Effector CD4-positive, alpha-beta T cell (primary cell): ENCODE data around the gene PARM1.
"Not testable (repeated sequence)": the region's sequence is repeated elsewhere in the genome, so short reads cannot be mapped to it uniquely, and the experiment has no call there.

Experiments used
- DNase-seq: peaks from one replicate; pipeline ENCODE4 v3.0.0-alpha.2; 2020

PARM1 gene

GRCh38 chr4:74994436-74994835 lies 61.5 kb downstream of the PARM1 start:
- not testable (repeated sequence) for DNase-seq

- no peak for DNase-seq
Observed at GRCh38 chr4:74996996-74997395, 64.1 kb downstream of the PARM1 start.

DNA sequence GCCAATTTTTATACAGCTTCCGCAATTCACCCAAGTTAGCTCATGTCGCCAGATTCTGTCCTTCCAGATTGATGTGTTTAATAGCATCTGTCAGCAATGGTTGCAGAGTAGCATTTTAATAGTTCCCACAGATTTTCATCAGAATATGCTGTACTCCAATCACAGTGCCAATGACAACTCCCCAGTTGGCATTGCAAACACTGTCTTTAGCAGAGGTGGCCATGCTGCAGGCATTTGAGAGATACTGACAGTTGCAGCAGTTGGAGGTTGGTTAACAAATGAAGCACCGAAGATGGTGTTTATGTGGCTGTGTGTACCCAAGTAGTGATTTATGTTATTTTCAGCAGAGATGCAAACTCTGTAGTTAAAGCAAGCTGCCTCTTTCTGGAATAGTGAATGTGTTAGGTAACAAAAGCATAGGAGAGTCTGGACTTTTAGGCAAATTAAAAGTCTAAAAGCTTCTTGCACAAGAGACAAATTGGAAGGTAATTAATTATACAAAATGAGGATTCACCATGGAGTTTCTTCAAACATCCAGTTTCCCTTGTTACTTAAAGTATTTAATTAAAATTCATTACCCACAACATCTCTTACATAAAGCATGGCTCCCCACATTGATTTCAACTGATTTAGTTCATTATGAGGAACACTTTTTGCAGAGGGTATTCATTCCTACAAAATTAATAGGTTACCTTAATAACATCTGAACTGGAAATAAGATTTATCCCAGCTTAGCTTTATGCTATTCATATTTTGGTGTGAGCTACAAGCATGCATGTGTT lies 65.2 kb downstream of the PARM1 start:
- DNase-seq = no peak

DNA sequence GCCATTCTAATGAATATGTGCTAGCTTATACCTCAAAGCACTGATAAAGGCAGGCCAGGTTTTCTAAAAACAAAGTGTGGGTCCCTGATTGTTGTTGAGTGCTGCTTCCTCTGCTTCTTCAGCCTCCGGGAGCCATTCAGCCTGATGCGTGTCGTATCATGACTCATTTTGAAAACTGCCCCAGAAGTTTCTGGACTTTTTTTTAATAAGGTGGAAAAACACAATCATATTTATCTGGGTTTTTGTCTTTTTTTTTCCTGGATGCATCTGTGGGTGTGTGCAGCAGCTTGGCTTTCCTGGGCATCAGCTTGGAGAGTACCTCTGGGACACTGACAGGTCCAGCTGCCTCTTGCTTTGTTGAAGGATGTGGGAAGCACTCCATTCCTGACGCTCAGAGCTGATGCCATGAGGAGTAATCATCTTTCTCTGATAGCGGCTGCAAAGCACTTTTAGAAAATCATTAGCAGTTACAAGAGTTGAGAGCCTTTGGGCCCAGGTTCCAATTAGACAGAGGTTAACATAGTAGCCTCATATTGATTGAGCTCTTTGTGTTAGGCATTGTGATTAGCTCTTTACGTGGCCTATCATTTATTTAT lies 66.9 kb downstream of the PARM1 start:
- no peak for DNase-seq

GRCh38 chr4:75001871-75002270 lies 69.0 kb downstream of the PARM1 start:
- no peak for DNase-seq

- no peak for DNase-seq
Observed at GRCh38 chr4:75002381-75002780, 69.5 kb downstream of the PARM1 start.

DNA sequence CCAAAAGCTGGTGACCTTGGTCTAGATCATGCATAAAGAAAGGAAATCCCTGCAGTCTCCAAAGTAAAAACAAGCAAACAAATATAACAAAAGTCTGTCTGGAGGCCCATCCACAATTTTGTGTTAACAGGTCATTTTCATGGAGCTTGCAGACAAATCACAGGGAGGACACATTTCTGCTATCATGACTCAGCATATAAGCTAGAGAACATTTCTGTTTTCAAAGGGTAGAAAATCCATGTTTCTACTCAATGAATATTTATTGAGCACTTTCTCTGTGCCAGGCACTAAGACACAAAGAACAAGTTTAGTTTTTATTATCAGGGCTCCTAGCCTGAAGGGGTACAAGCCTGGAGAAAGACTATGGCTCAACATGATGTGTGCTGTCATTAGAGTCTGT lies 71.1 kb downstream of the PARM1 start:
- DNase-seq = no peak

GRCh38 chr4:75004755-75005668 lies 72.1 kb downstream of the PARM1 start:
- DNase-seq = no peak

- no peak for DNase-seq
Observed at GRCh38 chr4:75005727-75006126, 72.8 kb downstream of the PARM1 start.

GRCh38 chr4:75007891-75008290 lies 75.0 kb downstream of the PARM1 start:
- no peak for DNase-seq

GRCh38 chr4:75009138-75009537 lies 76.2 kb downstream of the PARM1 start:
- no peak for DNase-seq

GRCh38 chr4:75011131-75011795 lies 78.3 kb downstream of the PARM1 start:
- DNase-seq = no peak

- DNase-seq = no peak
Observed at GRCh38 chr4:75015627-75016026, 82.7 kb downstream of the PARM1 start.

DNA sequence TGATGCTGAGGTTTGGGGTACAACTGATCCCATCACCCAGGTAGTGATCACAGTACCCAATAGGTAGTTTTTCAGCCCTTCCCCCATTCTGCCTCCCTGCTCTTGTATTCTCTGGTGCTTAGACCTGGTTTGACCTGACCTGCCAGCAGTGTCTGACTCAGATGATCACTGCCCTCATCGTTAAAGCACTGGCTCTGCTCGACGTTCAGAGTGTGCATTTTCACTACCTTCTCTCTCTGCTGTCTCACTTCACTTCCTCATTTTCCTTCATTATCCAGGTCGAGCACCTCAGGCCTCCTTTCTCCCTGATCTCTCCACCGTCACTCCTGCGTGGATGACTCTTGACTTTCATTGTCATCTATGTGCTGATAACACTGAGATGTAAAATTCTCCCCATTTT lies 83.6 kb downstream of the PARM1 start:
- no peak for DNase-seq

- DNase-seq = no peak
Observed at GRCh38 chr4:75018811-75019479, 86.0 kb downstream of the PARM1 start.

DNA sequence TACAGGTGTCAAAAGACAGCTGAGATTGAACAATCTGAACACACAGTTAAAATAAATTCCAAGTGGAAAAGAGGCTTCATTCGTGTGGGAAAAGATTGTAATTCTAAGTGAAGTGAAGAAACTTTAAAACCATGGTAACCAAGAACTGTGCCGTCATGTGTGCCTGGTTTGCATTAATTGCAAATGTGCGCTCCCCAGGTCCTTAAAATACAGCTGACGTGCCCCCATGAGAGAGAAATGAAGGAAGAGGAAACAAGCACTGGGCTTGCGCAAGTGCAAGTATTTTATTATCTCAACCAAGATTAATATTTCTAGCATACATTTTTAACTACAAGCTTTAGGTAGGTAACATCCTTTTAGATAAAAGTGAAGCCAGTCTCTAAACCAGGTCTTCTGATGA lies 92.5 kb downstream of the PARM1 start:
- no peak for DNase-seq

DNA sequence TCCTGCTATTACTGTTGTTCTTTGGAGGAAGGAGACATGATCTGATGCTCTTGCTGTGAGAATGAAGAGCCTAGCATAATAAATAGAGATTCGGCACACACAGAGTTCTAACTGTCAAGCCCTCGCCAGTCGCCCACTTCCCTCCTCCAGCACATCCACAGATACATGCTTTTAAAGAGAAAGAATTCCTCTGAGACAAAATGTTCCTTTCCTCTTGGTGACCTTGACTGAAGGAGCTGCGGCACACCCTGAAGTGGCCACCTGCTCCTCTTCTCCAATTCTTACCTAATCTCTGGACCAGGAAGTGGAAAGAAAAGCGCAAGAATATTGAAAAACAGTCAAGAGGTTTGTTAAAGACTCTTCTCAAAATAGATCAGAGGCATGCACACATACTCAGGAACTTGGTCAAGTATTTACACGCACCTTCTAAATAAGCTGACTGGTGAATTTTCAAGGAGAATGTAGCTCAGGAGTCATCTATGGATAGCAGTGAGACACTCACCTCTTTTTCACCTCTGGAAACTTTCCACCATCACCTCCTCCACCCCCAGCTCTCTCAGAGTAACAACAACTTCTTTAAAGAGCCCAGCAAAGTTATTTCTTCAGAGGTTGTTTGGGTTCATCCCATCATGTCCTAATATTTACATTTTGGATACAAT lies 95.4 kb downstream of the PARM1 start:
- DNase-seq = no peak

GRCh38 chr4:75030028-75030427 lies 97.1 kb downstream of the PARM1 start:
- DNase-seq = no peak

- DNase-seq = no peak
Observed at GRCh38 chr4:75030649-75031235, 97.8 kb downstream of the PARM1 start.

GRCh38 chr4:75031775-75032174 lies 98.9 kb downstream of the PARM1 start:
- DNase-seq = no peak

DNA sequence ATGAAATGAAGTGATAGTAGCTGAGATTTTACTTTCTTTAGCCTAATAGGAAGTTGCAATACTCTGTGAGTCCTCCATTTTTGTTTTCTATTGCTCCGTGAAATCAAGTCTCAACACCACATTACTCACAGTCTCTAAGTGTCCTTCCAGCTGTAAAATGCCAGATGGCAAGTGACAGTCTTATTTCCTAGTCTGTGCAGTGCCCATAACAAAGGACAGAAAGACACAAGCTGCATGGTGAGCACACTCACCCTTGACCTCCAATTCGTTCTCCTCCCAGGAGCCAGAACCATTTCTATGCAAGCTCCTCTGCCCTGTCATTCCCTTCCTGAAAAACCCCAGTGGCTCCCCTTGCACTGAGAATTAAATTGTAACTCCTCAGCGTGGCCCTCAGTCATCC lies 101.6 kb downstream of the PARM1 start:
- no peak for DNase-seq

DNA sequence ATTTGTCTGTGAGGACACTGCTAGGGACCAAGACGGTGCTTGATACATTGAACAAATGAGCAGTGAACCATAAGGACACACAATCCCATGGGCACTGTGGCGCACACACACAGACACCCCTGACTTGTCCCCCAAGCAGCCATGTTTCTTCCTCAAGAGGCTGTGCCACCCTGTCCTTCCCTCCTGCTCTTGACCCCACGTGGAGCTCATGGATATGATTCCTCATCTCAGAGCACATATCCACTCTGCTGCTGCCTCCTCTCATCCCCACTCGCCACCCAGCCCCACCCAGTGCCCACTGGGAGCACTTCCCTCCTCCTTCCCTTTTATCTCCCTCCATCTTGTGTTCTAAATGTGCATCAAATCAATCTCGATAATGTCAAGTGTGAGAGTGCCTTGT lies 102.4 kb downstream of the PARM1 start:
- no peak for DNase-seq
